ENCODE measurements around the gene PANX2.
"Not testable (repeated sequence)": the region's sequence is repeated elsewhere in the genome, so short reads cannot be mapped to it uniquely, and the experiment has no call there.

Gene PANX2, protein sequence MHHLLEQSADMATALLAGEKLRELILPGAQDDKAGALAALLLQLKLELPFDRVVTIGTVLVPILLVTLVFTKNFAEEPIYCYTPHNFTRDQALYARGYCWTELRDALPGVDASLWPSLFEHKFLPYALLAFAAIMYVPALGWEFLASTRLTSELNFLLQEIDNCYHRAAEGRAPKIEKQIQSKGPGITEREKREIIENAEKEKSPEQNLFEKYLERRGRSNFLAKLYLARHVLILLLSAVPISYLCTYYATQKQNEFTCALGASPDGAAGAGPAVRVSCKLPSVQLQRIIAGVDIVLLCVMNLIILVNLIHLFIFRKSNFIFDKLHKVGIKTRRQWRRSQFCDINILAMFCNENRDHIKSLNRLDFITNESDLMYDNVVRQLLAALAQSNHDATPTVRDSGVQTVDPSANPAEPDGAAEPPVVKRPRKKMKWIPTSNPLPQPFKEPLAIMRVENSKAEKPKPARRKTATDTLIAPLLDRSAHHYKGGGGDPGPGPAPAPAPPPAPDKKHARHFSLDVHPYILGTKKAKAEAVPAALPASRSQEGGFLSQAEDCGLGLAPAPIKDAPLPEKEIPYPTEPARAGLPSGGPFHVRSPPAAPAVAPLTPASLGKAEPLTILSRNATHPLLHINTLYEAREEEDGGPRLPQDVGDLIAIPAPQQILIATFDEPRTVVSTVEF

DNA sequence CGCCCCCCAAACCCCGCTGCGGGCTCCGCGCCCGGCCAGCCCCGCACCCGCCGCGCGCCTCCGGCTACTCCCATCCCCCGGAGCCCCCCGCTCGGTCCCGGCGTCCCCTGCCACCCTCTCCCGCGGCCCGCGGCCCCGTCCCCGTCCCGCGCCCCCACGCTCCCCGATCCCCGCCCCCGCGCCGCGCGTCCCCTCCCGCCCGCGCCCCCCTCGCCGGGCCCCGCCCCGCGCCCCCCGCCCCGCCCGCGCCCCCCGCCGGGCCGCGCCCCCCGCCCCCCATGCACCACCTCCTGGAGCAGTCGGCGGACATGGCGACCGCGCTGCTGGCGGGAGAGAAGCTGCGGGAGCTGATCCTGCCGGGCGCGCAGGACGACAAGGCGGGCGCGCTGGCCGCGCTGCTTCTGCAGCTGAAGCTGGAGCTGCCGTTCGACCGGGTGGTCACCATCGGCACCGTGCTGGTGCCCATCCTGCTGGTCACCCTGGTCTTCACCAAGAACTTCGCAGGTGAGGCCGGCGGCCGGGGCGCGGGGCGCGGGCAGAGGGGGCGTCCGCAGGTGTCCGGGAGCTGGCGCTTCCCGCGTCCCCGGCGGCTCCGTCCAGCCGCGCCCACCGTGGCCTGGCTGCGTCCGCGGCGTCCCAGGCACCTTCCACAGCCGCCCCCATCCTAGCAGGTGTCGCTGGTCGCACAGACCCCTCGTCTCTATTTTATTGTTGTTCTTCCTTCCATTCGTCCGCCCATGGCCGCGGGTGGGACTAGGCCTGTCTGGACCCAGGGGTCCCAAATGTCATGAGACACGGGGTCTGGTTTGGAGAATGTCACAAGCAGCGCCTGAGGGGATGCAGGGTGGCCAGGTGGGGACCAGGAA, at the start of gene PANX2:
Gene PANX2 (plus strand): TSS at position 279 of the 866 bp plus-strand sequence. CDS start 0 bp downstream, at position 279.
- peak; percentile 46 for DNase-seq (ENCODE audit: low read depth, low spot score)

DNA sequence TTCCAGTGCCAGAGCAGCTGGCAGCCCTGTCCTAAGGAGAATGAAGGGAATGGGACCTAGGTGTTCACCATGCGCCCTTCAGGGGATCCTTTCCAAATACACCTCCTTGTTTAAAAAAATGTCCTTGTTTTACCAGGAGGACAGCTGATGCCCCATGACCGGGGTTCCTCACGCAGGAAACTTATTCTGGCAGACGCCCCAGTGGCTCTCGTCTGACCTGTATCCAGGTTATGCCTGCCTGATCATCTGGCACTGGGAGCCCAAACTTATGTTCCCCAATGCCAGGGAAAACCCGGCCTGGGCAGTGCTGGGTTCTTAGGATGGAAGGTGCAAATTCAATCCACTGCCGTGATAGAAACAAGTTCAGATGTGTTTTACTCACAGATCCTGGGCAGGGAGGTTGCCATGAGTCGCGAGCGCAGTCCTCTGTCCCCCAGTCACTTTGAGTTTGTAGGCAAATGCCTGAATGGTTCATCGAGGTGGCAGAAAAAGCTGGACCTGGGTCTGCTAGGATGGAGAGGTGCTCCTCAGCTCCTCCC, 49.3 kb upstream of the PANX2 start:
- DNase-seq (ENCODE audit: low read depth, low spot score): no peak

DNA sequence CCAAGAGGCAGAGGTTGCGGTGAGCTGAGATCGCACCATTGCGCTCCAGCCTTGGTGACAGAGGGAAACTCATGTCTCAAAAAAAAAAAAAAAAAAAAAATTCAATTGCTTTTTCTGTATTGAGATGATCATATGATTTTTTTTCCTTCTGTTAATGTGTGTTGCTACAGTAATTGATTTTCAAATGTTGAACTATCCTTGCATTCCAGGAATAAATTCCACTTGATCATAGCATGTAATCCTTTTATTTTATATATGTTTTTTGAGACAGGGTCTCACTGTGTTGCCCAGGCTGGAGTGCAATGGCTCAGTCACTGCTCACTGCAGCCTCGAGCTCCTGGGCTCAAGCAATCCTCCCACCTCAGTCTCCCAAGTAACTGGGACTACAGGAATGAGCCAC, 47.4 kb upstream of the PANX2 start:
- DNase-seq (ENCODE audit: low read depth, low spot score): no peak

DNA sequence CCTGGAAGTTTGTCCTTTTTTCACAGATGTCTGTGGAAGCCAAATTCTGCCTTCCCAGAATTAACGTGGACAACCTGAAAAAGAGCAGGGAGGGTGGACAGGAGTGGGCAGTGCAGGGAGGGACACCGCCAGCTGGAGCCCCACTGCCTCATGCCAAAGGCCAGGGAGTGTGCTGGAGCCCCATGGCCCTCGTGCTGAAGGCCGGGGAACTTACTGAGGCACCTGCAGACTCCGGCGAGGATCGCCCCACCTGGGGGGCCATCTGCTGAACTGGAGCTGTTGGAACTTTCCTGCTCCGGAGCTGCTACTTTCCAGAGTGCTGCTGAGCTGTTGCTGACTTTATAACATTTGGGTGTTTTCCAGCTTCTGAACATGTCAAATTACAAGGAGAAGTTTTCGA, 45.5 kb upstream of the PANX2 start:
- no peak for DNase-seq (ENCODE audit: low read depth, low spot score)

DNA sequence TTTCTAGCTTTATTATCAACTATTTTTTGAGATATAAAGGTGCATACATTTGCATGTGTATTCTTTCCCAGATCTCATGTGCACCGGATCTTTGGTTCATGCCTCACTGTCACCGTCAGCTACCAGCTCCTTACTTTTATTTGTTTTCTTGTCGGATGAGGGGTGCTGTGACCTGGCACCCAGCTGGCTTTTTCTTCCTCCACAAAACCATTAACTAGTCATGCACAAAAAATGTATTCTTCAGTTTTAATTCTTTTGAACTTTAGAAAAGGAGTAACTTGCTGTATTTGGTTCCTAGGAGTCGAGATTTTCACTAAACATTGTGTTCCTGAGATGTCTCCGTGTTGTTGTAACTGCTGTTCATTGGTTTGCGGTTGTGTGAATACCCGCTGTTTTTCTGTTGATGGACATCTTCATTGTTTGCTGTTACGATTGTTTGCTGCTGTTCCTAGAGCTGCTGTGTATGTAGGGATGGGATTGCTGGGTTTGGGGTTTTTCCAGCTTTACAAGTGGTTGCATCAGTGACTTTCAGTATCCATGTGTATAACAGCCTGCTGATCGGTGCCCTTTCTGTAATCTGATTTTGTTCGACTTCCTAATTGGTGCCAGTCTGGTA, 41.3 kb upstream of the PANX2 start:
- peak; percentile 62 for DNase-seq (ENCODE audit: low read depth, low spot score)

DNA sequence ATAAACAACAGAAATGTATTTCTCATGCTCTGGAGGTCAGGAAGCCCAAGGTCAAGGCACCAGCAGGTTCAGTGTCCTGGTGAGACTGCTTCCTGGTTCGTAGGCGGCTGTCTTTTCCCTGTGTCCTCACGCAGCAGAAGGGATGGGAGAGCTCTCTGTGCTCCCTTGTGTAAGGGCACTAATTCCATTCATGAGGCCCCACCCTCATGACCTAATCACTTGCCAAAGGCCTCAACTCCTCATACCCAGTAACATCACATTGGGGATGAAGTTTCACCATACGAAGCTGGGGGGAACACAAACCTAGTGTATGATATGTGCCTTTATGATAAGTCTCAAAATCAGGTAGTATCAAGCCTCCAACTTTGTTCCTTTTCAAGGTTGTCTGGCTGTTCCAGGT, 38.6 kb upstream of the PANX2 start:
- DNase-seq (ENCODE audit: low read depth, low spot score): no peak

DNA sequence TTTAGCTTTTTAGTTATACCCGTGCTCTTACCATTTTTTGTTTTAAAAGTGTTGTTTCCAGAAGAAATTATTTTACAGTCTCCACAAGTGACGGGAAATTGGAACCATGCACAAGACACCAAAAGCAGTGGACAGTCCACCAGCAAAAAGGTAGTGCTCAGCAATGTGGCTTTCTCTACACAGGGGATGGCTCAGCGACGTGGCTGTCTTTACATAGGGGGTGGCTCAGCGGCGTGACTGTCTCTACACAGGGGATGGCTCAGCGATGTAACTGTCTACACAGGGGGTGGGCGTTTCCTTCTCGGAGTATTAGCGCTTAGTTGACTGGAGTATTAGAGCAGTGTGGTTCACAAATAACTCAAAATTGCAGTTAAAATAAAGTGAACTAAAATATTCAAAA, 36.0 kb upstream of the PANX2 start:
- no peak for DNase-seq (ENCODE audit: low read depth, low spot score)

DNA sequence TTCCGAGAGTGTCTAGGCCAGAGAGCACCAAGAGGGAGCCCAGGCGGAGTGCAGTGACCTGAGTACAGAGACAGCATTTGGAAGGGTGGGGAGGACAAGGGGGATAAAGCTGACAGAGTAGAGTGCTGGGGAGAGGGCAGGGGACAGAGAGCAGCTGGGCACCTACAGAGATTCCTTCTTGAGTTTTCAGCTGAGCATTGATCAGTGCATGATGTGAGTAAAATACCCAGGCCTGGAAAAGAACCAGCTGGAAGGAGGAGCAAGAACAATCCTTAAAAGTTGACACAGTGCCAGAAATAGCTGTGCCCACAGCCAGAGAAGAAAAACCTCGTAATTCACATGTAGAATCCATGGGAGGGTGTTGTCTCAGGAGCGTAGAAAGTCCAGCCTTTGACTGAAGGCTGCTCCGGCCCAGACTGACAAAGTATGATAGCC, 33.9 kb upstream of the PANX2 start:
- DNase-seq (ENCODE audit: low read depth, low spot score): peak; percentile 68

DNA sequence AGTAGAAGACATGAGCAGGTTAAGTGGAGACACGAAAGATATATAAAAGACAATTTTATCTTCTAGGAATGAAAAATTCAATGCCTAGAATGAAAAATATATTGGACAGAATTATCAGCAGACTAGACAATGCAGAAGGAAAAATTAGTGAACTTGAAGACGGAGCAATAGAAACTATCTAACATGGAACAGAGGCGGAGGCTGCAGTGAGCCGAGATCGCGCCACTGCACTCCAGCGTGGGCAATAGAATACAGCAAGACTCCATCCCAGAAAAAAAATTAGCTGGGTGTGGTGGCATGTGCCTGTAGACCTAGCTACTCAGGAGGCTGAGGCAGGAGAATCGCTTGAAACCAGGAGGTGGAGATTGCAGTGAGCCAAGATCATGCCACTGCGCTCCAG, 33.3 kb upstream of the PANX2 start:
- DNase-seq (ENCODE audit: low read depth, low spot score): not testable (repeated sequence)

DNA sequence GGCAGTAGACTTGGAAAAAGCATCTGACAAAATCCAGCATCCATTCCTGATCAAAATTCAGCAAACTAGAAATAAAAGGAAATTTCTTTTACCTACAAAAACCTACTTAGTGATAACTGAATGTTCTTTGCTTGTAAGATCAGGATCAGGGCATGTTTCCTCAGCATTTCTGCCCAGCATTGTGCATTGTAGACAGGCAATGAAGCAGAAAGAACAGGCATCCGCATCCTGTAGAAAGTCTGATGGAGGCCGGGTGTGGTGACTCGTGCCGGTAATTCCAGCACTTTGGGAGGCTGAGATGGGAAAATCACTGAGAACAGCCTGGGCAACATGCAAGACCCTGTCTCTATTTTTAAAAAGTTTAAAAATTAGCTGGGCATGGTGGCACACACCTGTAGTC, 32.5 kb upstream of the PANX2 start:
- peak; percentile 16 for DNase-seq (ENCODE audit: low read depth, low spot score)

DNA sequence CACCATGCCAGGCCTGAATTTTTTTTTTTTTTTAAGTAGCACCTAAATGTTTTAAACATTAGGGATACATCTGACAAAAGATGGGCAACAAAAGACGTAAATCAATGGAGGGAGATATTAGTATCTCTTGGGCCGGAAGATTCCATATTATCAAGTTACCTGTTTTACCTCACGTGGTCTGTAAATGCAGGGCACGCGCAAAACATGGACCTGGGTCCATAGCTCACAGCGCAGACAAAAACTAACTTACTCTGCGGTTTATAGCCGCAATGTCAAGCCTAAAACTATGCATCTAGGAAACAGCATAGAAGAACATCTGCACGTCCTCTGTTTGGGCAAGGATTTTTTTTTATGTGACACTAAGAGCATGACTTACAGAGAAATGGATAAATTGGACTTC, 31.5 kb upstream of the PANX2 start:
- DNase-seq (ENCODE audit: low read depth, low spot score): no peak

DNA sequence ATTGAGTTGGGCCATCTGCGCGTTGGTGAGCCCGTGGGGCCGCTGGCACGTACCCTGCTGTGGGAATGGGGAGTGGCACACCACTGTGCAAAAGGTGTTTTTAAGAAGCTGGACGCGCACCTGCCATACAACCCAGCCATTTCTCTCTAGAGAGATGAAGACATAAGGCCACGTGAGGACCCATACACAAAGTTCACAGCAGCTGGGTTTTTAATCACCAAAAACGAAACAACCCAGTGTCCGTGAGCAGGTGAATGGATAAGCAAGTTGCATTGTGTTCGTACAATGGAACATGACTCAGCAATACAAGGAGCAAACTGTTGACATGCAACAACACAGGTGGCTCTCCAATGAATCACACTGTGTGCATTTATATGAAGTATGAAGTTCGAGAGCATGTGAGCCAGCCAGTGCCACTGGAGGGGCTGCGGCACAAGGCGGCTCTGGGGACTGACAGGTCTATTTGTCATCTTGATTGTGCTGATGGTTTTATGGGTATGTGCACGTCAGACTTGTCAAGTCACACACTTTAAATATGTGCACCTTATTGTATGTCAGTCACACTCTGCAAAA, 30.6 kb upstream of the PANX2 start:
- DNase-seq (ENCODE audit: low read depth, low spot score): no peak

DNA sequence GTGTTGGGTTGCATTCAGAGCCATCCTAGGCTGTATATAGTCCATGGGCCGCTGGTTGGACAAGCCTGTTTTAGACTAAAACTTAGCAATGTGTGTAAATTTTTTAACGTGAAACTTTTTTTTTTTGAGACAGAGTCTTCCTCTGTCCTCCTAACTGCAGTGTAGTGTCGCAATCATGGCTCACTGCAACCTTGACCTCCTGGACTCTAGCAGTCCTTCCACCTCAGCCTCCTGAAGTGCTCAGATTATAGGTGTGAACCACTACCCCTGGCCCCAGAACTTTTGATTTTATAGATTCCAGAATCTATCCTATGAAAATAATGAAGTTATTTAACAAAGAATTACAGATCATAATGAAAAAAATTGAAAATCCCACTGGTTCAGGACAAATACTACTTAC, 29.9 kb upstream of the PANX2 start:
- DNase-seq (ENCODE audit: low read depth, low spot score): no peak

DNA sequence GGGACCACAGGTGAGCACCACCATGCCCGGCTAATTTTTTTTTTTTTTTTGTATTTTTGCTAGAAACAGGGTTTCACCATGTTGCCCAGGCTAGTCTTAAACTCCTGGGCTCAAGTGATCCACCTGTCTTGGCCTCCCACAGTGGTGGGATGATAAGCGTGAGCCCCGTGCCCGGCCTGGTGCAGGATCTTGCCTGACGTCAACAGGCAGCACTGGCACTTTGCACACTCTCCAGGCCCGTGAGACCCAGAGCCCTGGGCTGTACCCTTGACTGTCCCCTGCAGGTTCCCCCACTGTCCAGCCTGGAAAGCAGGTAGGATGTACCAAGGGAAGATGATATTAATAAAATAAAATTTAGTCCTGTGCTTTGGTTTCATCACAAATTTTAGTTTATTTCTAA, 29.1 kb upstream of the PANX2 start:
- no peak for DNase-seq (ENCODE audit: low read depth, low spot score)

DNA sequence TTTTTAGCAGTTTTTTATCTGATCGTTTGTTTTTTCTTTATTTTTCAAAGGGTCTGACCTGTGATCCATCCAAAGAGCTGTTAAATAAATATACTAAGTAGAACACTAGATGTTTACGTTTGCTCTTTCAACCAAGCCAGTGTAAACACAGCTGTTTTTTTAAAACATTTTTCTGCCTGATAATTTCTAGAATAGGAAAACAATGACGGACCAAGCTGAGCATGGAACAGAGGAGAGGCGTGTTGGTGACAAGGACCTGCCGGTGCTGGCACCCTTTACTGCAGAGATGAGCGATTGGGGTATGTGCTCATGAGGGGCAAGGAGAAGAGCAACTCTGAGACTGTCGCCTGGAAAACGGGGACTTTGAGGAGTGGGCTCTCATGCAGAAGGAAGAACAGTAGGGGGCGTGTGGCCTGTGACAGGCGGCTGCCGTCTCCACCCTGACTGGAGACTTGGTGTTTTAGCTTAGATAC, 28.6 kb upstream of the PANX2 start:
- DNase-seq (ENCODE audit: low read depth, low spot score): peak; percentile 10

DNA sequence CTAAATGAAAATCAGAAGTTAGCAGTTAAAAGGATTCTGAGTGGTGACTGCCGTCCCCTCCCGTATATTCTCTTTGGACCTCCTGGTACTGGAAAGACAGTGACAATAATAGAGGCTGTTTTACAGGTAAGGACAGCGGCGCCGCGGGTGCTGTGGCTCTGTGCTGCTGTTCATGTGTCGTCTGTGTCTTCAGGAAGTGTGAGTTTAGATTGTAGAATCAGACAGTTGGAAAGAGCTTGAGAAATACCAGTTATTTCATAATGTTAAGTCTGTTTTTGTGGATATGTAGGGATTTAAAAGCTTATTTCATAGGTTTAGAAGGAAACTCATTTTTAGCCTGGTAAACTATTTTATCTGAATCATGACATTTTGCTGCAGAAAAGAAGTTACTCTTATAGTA, 27.4 kb upstream of the PANX2 start:
- DNase-seq (ENCODE audit: low read depth, low spot score): no peak

DNA sequence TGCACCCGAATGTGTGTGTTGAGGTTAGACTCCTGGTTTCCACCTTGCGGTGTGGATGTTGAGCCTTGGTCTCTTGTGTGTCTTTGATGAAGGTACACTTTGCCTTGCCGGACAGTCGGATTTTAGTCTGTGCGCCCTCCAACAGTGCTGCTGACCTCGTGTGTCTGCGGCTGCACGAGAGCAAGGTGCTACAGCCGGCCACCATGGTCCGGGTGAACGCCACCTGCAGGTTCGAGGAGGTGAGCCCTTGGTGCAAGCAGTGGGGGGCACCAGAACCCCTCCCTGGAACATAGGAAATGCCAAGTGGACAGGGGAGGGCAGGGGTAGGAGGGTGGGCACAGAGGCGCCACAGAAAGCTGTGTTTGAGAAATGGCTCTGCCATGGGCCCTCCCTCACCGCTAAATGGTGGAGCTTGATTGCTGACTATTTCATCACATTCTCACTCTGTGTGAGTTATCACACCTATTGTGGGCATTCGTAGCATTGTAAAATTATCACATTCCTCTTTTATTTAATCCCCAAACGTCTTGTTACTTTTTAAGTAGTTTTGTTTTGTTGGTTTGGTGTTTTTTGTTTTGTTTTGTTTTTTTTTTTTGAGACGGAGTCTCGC, 26.4 kb upstream of the PANX2 start:
- DNase-seq (ENCODE audit: low read depth, low spot score): no peak

DNA sequence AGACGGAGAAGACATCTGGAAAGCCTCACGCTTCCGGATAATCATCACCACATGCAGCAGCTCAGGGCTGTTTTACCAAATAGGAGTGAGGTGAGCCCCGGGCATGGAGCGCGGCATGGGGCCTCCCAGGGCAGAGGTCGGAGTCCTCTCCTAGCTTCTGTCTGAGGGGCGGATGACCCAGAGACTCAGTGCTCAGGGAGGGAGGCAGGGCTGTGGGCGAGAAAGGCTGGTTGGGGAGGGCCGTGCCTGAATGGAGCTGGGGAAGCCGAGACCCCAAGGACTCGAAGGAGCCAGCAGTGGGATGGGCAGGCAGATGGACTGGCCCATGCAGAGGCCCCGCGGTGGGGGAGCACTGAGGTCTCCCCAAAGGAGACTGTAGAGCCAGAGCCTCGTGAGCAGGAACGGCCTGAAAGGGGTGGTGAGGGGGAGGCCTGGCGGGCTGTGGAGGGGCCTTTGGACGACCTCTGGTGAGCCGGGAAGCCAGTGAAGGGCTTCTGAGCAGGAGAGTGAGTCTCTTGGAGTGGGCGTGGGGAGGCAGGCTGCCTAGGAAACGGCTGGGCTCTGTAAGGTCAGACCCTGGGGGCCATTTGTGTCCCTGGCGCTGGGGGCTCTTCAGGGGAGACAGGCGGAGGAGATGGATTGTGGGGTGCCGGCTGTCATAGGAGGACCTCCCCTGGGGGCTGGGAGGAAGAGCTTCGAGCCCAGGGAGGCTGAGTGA, 24.7 kb upstream of the PANX2 start:
- no peak for DNase-seq (ENCODE audit: low read depth, low spot score)

DNA sequence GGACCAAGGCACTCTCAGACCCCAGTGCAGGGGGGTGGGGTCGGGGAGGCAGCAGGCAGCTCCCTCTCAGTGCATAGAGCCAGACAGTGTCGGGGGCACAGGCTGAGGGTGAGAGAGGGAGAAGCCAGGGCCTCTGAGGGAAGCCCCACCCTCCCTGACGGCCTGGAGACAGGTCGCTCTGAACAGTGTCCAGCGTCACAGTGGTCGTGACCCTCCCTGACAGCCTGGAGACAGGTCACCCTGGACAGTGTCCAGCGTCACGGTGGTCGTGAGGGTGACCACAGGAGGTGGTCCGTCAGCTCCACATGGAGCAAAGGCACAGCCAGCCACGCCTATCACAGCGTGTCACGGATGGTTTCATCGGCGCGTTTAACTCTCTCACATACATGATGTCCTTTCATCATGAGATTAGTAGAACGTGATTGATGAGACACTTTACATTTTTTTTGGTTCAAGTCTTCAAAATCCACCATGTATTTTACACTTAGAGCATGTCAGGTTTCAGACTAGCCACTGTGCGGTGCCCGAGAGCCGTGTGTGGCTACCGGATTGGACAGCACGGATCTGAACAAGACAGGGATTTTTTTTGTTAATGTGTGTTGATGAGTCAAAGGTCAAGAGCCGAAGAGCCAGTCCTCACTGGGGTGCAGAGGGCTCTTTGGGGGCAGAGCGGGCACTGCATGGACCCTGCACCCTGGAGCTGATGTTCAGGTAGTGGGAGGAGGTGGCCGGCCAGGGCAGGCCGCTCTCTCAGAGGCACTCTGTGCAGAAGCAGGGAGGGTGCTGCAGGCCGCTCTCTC, 23.9 kb upstream of the PANX2 start:
- peak; percentile 76 for DNase-seq (ENCODE audit: low read depth, low spot score)

Data from astrocyte of the hippocampus (primary cell).